Central memory CD8-positive, alpha-beta T cell (primary cell): Measurements from ENCODE around the gene UQCRQ.
"Not testable (repeated sequence)": the region's sequence is repeated elsewhere in the genome, so short reads cannot be mapped to it uniquely, and the experiment has no call there.

ENCODE experiments used
- ATAC-seq: fragments of 150-1000 bp; cut with Tn5 transposase; replicated peaks from 2 replicates; pipeline ENCODE4 v1.10.0; 2022; ENCODE audit warnings: mild to moderate bottlenecking, moderate FRiP score, moderate number of reproducible peaks; ENCODE audit not compliant: poor library complexity, severe bottlenecking; ENCODE audit errors: extremely low read depth
- DNase-seq, 2 donors: peaks; one replicate each; pipeline ENCODE4 v3.0.0; 2021; ENCODE audit warnings: low spot score in 2 of 2
- H3K27ac Mint-ChIP-seq: one replicate; pipeline ENCODE4 v1.8.0; 2022; ENCODE audit warnings: low read depth, mild to moderate bottlenecking, moderate library complexity, mixed read lengths
- H3K27me3 Mint-ChIP-seq: one replicate; pipeline ENCODE4 v1.8.0; 2022; ENCODE audit warnings: mixed read lengths
- H3K36me3 Mint-ChIP-seq: one replicate; pipeline ENCODE4 v1.8.0; 2022; ENCODE audit warnings: mild to moderate bottlenecking, moderate library complexity, mixed read lengths; ENCODE audit not compliant: insufficient read depth
- H3K4me1 Mint-ChIP-seq: one replicate; pipeline ENCODE4 v1.8.0; 2022; ENCODE audit warnings: mixed read lengths
- H3K4me3 Mint-ChIP-seq: one replicate; pipeline ENCODE4 v1.8.0; 2022; ENCODE audit warnings: mild to moderate bottlenecking, moderate library complexity, mixed read lengths
- H3K9me3 Mint-ChIP-seq: one replicate; pipeline ENCODE4 v1.8.0; 2022; ENCODE audit warnings: mixed read lengths

UQCRQ gene

DNA sequence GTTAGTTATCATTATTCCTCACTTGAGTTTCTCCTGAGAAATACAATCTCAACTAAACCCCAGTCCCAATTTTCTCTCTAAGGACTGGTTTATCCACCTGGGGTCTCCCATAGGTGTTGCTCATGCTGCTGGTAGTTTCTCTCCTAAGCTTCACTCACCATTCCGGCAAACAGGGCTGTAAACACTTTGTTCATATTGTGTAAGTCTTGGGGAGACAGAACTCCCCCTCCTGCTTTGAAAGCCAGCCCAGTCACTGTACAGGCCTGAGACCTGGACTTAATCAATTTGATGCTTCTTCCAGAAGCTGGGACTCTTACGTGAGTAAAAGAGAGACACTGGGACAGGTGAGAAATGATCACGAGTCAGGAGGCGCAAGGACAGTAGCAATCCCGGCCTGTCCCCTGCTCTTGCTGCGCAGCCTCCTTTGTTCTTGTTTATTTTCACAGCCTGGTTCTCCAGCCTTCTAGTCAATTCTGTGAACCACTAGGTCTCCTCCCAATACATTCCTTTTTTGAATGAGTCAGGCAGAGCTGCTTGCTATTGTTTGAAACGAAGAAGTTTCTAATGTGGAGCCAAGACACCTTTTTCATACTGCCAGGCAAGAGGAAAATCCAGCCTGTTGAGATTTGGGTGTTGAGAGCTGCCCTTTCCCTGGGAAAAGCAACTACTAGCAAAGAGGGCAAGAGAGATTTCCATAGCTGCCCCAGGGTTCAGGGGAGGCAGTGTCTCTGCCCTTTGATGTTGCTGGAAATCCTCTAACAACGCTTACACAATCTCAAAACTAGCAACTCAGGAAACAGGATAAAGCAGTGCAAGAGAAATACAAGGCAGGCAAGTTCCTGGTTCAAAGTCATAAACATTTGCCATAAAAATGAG lies 26.8 kb upstream of the UQCRQ start:
- no peak for DNase-seq
- no peak overlapping the region for H3K27ac Mint-ChIP-seq
- H3K4me1 Mint-ChIP-seq = no peaks in the 10 kb centered on the region
- peaks cover 2% of the 10 kb centered on the region for H3K36me3 Mint-ChIP-seq
- H3K9me3 Mint-ChIP-seq = no peaks in the 10 kb centered on the region
- no peak overlapping the region for H3K4me3 Mint-ChIP-seq
- ATAC-seq = no peak
- H3K27me3 Mint-ChIP-seq = no peaks in the 10 kb centered on the region

DNA sequence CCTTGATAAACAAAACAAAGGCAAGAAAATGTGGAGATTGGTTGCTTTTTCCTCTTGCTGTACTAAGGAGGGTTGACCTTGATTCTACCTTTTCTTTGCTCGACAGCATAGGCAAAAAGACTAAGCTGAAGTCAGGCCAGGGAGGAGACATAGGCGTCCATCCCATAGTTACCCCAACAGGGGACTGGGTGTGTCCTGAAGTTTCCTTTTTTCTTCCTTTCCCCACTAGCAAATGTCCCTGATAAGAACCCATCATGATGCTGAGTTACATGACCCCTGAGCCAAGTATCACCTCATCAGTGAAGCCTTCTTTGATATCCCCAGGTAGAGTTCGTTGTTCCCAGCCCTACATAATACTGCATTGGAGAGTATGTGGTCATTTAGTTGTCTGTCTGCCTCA lies 26.1 kb upstream of the UQCRQ start:
- no peaks in the 10 kb centered on the region for H3K27me3 Mint-ChIP-seq
- H3K4me3 Mint-ChIP-seq = no peak overlapping the region
- ATAC-seq (no peak), DNase-seq (no peak)
- no peak overlapping the region for H3K27ac Mint-ChIP-seq
- H3K9me3 Mint-ChIP-seq = no peaks in the 10 kb centered on the region
- H3K4me1 Mint-ChIP-seq = no peaks in the 10 kb centered on the region
- peaks cover 2% of the 10 kb centered on the region for H3K36me3 Mint-ChIP-seq

DNA sequence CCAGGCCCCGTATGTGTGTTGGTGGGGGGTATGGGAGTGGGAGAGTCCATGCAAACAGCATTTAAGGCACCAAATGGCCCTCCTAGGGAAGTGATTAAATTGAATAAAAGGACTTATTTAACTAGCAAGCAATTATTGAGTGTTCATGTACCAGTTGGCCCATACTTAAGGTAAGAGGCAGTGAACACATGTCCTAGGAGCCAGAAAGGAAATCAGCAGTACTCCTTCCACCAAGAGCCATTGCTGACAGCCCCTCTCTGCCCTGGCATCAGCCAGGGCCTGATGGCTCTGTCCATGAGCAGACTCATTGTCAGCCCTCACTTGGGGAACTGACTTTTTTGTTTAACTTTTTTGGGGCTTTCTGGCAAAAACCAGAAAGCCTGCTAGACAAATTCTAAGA lies 25.5 kb upstream of the UQCRQ start:
- no peak overlapping the region for H3K27ac Mint-ChIP-seq
- no peaks in the 10 kb centered on the region for H3K27me3 Mint-ChIP-seq
- no peaks in the 10 kb centered on the region for H3K4me1 Mint-ChIP-seq
- ATAC-seq (no peak), DNase-seq (no peak)
- no peaks in the 10 kb centered on the region for H3K9me3 Mint-ChIP-seq
- H3K36me3 Mint-ChIP-seq = peaks cover 2% of the 10 kb centered on the region
- no peak overlapping the region for H3K4me3 Mint-ChIP-seq

DNA sequence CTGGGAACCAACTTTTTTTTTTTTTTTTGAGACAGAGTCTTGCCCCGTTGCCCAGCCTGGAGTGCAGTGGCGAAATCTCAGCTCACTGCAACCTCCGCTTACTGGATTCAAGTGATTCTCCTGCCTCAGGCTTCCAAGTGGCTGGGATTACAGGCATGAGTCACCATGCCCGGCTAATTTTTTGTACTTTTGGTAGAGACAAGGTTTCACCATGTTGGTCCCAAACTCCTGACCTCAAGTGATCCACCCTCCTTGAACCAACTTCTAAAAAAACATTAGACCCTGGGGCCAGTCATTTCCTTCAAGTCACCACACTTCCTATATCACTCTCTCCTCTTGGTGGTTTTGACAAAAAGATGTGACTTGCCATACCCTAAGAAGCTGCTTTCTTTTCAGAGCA lies 25.1 kb upstream of the UQCRQ start:
- ATAC-seq (no peak), DNase-seq (no peak)
- Mint-ChIP-seq H3K4me1 (no peaks in the 10 kb centered on the region), H3K27ac (no peak overlapping the region), H3K36me3 (peaks cover 2% of the 10 kb centered on the region), H3K9me3 (no peaks in the 10 kb centered on the region), H3K27me3 (no peaks in the 10 kb centered on the region), H3K4me3 (no peak overlapping the region)

- no peak for DNase-seq
- H3K4me1 Mint-ChIP-seq = no peaks in the 10 kb centered on the region
- H3K4me3 Mint-ChIP-seq = no peak overlapping the region
- no peaks in the 10 kb centered on the region for H3K36me3 Mint-ChIP-seq
- H3K27me3 Mint-ChIP-seq = no peaks in the 10 kb centered on the region
- H3K9me3 Mint-ChIP-seq = no peaks in the 10 kb centered on the region
- no peak for ATAC-seq
- H3K27ac Mint-ChIP-seq = no peak overlapping the region
Measured at GRCh38 chr5:132848270-132848669, 18.2 kb upstream of the UQCRQ start.

DNA sequence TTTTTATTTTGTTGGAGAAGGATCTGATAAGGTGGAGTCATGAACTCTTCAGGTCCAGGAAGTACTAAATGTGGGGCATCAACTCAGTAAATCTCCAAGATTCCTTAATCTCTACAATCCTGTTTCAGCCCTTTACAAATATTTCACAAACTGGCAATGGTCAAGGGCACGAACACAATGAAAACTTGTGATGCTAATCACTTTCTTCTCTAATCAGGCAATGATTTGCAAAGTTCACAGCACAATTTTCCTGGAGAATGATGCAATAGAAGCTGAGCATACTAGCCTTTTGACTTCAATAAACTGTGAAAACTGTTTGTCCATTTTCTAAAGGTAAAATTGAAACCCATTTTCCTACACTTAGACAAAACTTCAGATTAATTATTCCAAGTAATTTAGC lies 17.1 kb upstream of the UQCRQ start:
- H3K27me3 Mint-ChIP-seq = no peaks in the 10 kb centered on the region
- ATAC-seq = no peak
- no peak overlapping the region for H3K4me3 Mint-ChIP-seq
- H3K27ac Mint-ChIP-seq = no peak overlapping the region
- DNase-seq = no peak
- H3K9me3 Mint-ChIP-seq = no peaks in the 10 kb centered on the region
- no peaks in the 10 kb centered on the region for H3K4me1 Mint-ChIP-seq
- no peaks in the 10 kb centered on the region for H3K36me3 Mint-ChIP-seq

DNA sequence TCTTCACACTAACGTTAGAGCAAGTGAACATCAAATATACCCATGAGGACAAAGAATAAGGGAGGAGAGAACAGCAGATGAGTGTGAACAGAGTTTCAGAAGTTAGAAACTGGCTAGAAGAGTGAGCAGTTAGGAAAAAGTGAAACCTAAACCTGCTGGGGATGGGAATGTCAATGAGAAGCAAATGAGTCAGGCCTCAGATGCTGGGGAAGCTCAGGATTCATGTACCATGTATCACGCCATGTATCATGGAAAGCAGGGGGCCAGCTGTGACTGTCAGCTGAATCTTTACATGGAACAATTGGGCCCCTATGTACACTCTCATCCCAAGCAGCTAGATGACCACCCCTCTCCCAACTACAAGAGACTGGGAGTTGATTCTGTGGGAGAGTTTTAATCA lies 16.4 kb upstream of the UQCRQ start:
- Mint-ChIP-seq H3K9me3 (no peaks in the 10 kb centered on the region), H3K36me3 (no peaks in the 10 kb centered on the region), H3K27me3 (no peaks in the 10 kb centered on the region), H3K27ac (no peak overlapping the region), H3K4me1 (no peaks in the 10 kb centered on the region), H3K4me3 (no peak overlapping the region)
- no peak for ATAC-seq
- no peak for DNase-seq

DNA sequence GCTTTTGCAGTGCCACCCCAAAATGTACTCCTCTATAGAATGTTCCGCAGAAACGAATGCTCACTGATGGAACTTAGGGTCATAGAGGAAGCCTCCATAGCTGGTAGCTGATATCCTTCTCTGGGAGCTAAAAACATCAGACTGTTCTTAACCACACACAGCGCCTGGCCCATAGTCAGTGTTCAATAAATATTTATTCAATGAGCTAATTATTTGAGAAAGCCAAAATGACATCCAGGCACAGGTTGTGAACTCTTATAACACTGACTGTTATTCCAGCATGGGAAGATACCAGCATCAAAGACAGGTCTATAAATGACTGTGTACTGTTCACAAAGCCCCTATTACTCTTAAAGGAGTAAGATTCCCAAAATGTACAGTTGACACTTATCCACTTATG lies 13.1 kb upstream of the UQCRQ start:
- H3K4me1 Mint-ChIP-seq = no peaks in the 10 kb centered on the region
- H3K27me3 Mint-ChIP-seq = peaks cover 23% of the 10 kb centered on the region
- no peak for DNase-seq
- H3K4me3 Mint-ChIP-seq = no peak overlapping the region
- no peak for ATAC-seq
- H3K9me3 Mint-ChIP-seq = no peaks in the 10 kb centered on the region
- H3K27ac Mint-ChIP-seq = no peak overlapping the region
- H3K36me3 Mint-ChIP-seq = no peaks in the 10 kb centered on the region

DNA sequence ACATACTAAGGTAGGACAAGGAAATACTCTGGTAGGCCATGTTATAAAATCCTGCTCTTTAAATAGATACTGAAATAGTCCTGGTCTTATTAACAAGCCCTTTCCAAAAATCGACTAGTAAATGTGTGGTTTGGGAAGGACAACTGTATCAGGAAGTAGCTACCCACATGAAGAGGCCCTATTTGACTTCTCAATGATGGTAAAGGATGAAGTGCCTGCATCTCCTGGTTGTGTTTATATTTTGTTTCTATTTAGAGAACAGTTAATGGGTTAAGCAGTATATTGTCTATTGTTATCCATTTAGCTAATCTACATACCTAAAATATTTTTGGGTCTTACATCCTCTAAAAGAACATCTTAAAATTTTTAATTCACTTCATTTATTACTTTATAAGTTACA lies 12.7 kb upstream of the UQCRQ start:
- H3K9me3 Mint-ChIP-seq = no peaks in the 10 kb centered on the region
- no peaks in the 10 kb centered on the region for H3K4me1 Mint-ChIP-seq
- ATAC-seq = no peak
- H3K36me3 Mint-ChIP-seq = no peaks in the 10 kb centered on the region
- no peak for DNase-seq
- H3K27ac Mint-ChIP-seq = no peak overlapping the region
- no peak overlapping the region for H3K4me3 Mint-ChIP-seq
- peaks cover 23% of the 10 kb centered on the region for H3K27me3 Mint-ChIP-seq

- H3K27ac Mint-ChIP-seq = no peak overlapping the region
- peaks cover 23% of the 10 kb centered on the region for H3K27me3 Mint-ChIP-seq
- H3K4me3 Mint-ChIP-seq = no peak overlapping the region
- no peaks in the 10 kb centered on the region for H3K4me1 Mint-ChIP-seq
- H3K36me3 Mint-ChIP-seq = no peaks in the 10 kb centered on the region
- no peaks in the 10 kb centered on the region for H3K9me3 Mint-ChIP-seq
- no peak for DNase-seq
- no peak for ATAC-seq
Measured at GRCh38 chr5:132854301-132854700, 12.1 kb upstream of the UQCRQ start.

DNA sequence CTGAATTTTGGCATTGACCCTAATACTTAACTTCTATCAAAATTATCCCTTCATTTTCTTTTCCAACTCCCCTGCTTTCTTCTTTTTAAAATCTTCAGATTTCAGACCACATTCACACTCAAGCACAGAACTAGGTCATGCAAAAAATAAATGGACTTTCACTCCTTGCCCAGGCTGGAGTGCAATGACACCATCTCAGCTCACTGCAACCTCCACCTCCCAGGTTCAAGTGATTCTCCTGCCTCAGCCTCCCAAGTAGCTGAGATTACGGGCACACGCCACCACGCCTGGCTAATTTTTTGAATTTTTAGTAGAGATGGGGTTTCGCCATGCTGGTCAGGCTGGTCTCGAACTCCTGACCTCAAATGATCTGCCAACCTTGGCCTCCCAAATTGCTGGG lies 11.4 kb upstream of the UQCRQ start:
- H3K27me3 Mint-ChIP-seq = peaks cover 23% of the 10 kb centered on the region
- not testable (repeated sequence) for DNase-seq, H3K36me3 Mint-ChIP-seq, H3K9me3 Mint-ChIP-seq, H3K27ac Mint-ChIP-seq, H3K4me1 Mint-ChIP-seq, ATAC-seq, H3K4me3 Mint-ChIP-seq

- ATAC-seq (no peak), DNase-seq (no peak)
- Mint-ChIP-seq H3K9me3 (no peaks in the 10 kb centered on the region), H3K27ac (no peak overlapping the region), H3K4me1 (no peaks in the 10 kb centered on the region), H3K4me3 (no peak overlapping the region), H3K36me3 (no peaks in the 10 kb centered on the region), H3K27me3 (peaks cover 23% of the 10 kb centered on the region)
Measured at GRCh38 chr5:132856011-132856410, 10.4 kb upstream of the UQCRQ start.

DNA sequence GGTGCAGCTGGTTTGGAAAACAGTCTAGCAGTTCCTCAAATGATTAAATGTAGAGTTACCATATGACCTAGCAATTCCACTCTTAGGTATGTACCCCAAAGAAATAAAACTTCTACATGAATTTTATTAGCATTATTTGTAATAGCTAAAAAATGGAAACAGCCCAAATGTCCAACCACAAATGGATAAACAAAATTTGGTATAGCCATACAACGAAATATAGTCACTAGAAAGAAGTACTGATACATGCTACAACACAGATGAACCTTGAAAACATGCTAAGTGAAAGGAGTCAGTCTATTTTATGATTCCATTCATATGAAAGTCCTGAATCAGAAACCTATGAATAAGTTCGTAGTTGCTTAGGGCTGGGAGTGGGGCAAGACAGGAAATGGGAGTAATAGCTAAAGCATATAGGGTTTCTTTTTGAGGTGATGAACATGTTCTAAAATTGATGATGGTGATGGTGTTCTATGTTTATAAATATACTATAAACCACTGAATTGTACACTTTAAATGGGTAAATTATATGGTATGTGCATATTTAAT lies 6.5 kb upstream of the UQCRQ start:
- H3K4me3 Mint-ChIP-seq = no peak overlapping the region
- peaks cover 23% of the 10 kb centered on the region for H3K27me3 Mint-ChIP-seq
- DNase-seq (no peak), ATAC-seq (no peak)
- no peaks in the 10 kb centered on the region for H3K4me1 Mint-ChIP-seq
- no peaks in the 10 kb centered on the region for H3K36me3 Mint-ChIP-seq
- no peak overlapping the region for H3K27ac Mint-ChIP-seq
- no peaks in the 10 kb centered on the region for H3K9me3 Mint-ChIP-seq
